Adipocyte (in vitro differentiated cells): ENCODE data around the gene MYT1.
"Not testable (repeated sequence)": the region's sequence is repeated elsewhere in the genome, so short reads cannot be mapped to it uniquely, and the experiment has no call there.

Experiments
- DNase-seq: peaks from one replicate; pipeline ENCODE4 v3.0.0-alpha.2; 2015; ENCODE audit warnings: low read depth
- H3K27me3 ChIP-seq: replicated peaks from 2 replicates; pipeline ENCODE4 v1.7.0; 2013; ENCODE audit warnings: mild to moderate bottlenecking, low read length, moderate library complexity; ENCODE audit not compliant: control insufficient read depth, insufficient read depth
- H3K36me3 ChIP-seq: 2 replicates; pipeline ENCODE4 v1.7.0; 2013; ENCODE audit warnings: low read length, mild to moderate bottlenecking, moderate library complexity; ENCODE audit not compliant: control insufficient read depth, insufficient read depth, severe bottlenecking
- H3K4me1 ChIP-seq: 2 replicates; pipeline ENCODE4 v1.7.0; 2013; ENCODE audit warnings: mild to moderate bottlenecking, low read length, moderate library complexity; ENCODE audit not compliant: control insufficient read depth, insufficient read depth
- H3K4me3 ChIP-seq: 2 replicates; pipeline ENCODE4 v1.7.0; 2013; ENCODE audit warnings: mild to moderate bottlenecking, low read length, moderate library complexity
- H3K9ac ChIP-seq: 2 replicates; pipeline ENCODE4 v1.7.0; 2013; ENCODE audit warnings: mild to moderate bottlenecking, low read length, moderate library complexity
- H3K9me3 ChIP-seq: 2 replicates; pipeline ENCODE4 v1.7.0; 2013; ENCODE audit warnings: mild to moderate bottlenecking, low read length, moderate library complexity; ENCODE audit not compliant: control insufficient read depth

MYT1 gene

GRCh38 chr20:64164123-64164836, at the start of gene MYT1:
MYT1 (plus strand) TSS chr20:64164452; CDS start chr20:64198862, 34,410 bp downstream.
- DNase-seq, result no peak
- no peaks in the 10 kb centered on the region for H3K9me3 ChIP-seq
- H3K27me3 ChIP-seq, result peaks cover 91% of the 10 kb centered on the region
- H3K4me1 ChIP-seq, result no peaks in the 10 kb centered on the region
- no peak within 1 kb of the TSS for H3K9ac ChIP-seq
- no peak within 1 kb of the TSS for H3K4me3 ChIP-seq
- H3K36me3 ChIP-seq, result no peaks in the 10 kb centered on the region

GRCh38 chr20:64115171-64115911, 48.9 kb upstream of the MYT1 start:
- DNase-seq, result no peak
- H3K27me3 ChIP-seq, result peaks cover 40% of the 10 kb centered on the region
- H3K9me3 ChIP-seq, result no peaks in the 10 kb centered on the region
- H3K36me3 ChIP-seq, result no peaks in the 10 kb centered on the region
- H3K4me3 ChIP-seq, result no peak overlapping the region
- H3K4me1 ChIP-seq, result no peaks in the 10 kb centered on the region
- H3K9ac ChIP-seq, result no peak overlapping the region

- H3K4me1 ChIP-seq, result no peaks in the 10 kb centered on the region
- DNase-seq, result no peak
- no peak overlapping the region for H3K4me3 ChIP-seq
- H3K9ac ChIP-seq, result no peak overlapping the region
- H3K27me3 ChIP-seq, result peaks cover 39% of the 10 kb centered on the region
- no peaks in the 10 kb centered on the region for H3K36me3 ChIP-seq
- no peaks in the 10 kb centered on the region for H3K9me3 ChIP-seq
Observed at GRCh38 chr20:64116016-64116415, 48.2 kb upstream of the MYT1 start.

- Histone ChIP-seq H3K4me3 (no peak overlapping the region), H3K9ac (no peak overlapping the region), H3K36me3 (no peaks in the 10 kb centered on the region), H3K9me3 (no peaks in the 10 kb centered on the region), H3K4me1 (no peaks in the 10 kb centered on the region), H3K27me3 (peaks cover 43% of the 10 kb centered on the region)
- DNase-seq, result no peak
Observed at GRCh38 chr20:64116541-64117431, 47.5 kb upstream of the MYT1 start.

GRCh38 chr20:64117432-64117777, 46.8 kb upstream of the MYT1 start:
- H3K27me3 ChIP-seq, result peaks cover 42% of the 10 kb centered on the region
- DNase-seq, H3K9me3 ChIP-seq, H3K4me1 ChIP-seq, H3K4me3 ChIP-seq, H3K9ac ChIP-seq, H3K36me3 ChIP-seq: not testable (repeated sequence)

GRCh38 chr20:64119301-64119680, 45.0 kb upstream of the MYT1 start:
- Histone ChIP-seq H3K36me3 (no peaks in the 10 kb centered on the region), H3K9me3 (no peaks in the 10 kb centered on the region), H3K4me3 (no peak overlapping the region), H3K4me1 (no peaks in the 10 kb centered on the region), H3K27me3 (peaks cover 54% of the 10 kb centered on the region), H3K9ac (no peak overlapping the region)
- no peak for DNase-seq

GRCh38 chr20:64119681-64120341, 44.4 kb upstream of the MYT1 start:
- no peak overlapping the region for H3K9ac ChIP-seq
- H3K9me3 ChIP-seq, result no peaks in the 10 kb centered on the region
- DNase-seq, result no peak

GRCh38 chr20:64121586-64121985, 42.7 kb upstream of the MYT1 start:
- Histone ChIP-seq H3K4me1 (no peaks in the 10 kb centered on the region), H3K4me3 (no peak overlapping the region), H3K9me3 (no peaks in the 10 kb centered on the region), H3K9ac (no peak overlapping the region), H3K27me3 (peaks cover 42% of the 10 kb centered on the region), H3K36me3 (no peaks in the 10 kb centered on the region)
- no peak for DNase-seq

More at GRCh38 chr20:64119681-64120341, 44.4 kb upstream of the MYT1 start:
- H3K27me3 ChIP-seq, result peaks cover 53% of the 10 kb centered on the region
- peak overlapping the region; percentile 54 for H3K4me3 ChIP-seq
- H3K36me3 ChIP-seq, result no peaks in the 10 kb centered on the region
- H3K4me1 ChIP-seq, result no peaks in the 10 kb centered on the region

- peaks cover 41% of the 10 kb centered on the region for H3K27me3 ChIP-seq
- H3K9me3 ChIP-seq, result not testable (repeated sequence)
Observed at GRCh38 chr20:64122927-64123326, 41.3 kb upstream of the MYT1 start.

GRCh38 chr20:64123517-64123916, 40.7 kb upstream of the MYT1 start:
- DNase-seq, H3K4me1 ChIP-seq, H3K9me3 ChIP-seq, H3K36me3 ChIP-seq, H3K9ac ChIP-seq, H3K4me3 ChIP-seq: not testable (repeated sequence)
- H3K27me3 ChIP-seq, result peaks cover 47% of the 10 kb centered on the region

More at GRCh38 chr20:64122927-64123326, 41.3 kb upstream of the MYT1 start:
- not testable (repeated sequence) for H3K36me3 ChIP-seq, H3K4me1 ChIP-seq, DNase-seq, H3K9ac ChIP-seq, H3K4me3 ChIP-seq
